Neural crest cell (in vitro differentiated cells): ENCODE data around the gene SVBP. TPM values are rescaled to one million over a fixed set of nuclear protein-coding genes. Genes with fewer than 3 reads are reported as not detected.

Source experiments
- DNase-seq: peaks from one replicate; pipeline ENCODE4 v3.0.0; 2021; ENCODE audit warnings: low read depth, mixed read lengths, low spot score
- H3K27ac Mint-ChIP-seq: one replicate; pipeline ENCODE4 v1.8.0; 2021; ENCODE audit warnings: mild to moderate bottlenecking, mixed read lengths; ENCODE audit not compliant: unreplicated experiment
- H3K27me3 Mint-ChIP-seq: 2 replicates; pipeline ENCODE4 v1.8.0; 2021; ENCODE audit warnings: low read depth, mild to moderate bottlenecking, mixed read lengths
- H3K36me3 Mint-ChIP-seq: 2 replicates; pipeline ENCODE4 v1.8.0; 2021; ENCODE audit warnings: low read depth, mild to moderate bottlenecking, mixed read lengths
- H3K4me1 Mint-ChIP-seq: 2 replicates; pipeline ENCODE4 v1.8.0; 2021; ENCODE audit warnings: mixed read lengths
- H3K4me3 Mint-ChIP-seq: one replicate; pipeline ENCODE4 v1.8.0; 2021; ENCODE audit warnings: mild to moderate bottlenecking, mixed read lengths
- H3K9me3 Mint-ChIP-seq: 2 replicates; pipeline ENCODE4 v1.8.0; 2021; ENCODE audit warnings: mixed read lengths
- total RNA-seq: library from RNA; stranded (reverse); gene quantifications from 2 replicates; pipeline ENCODE4 v1.2.1, GENCODE V29; 2021
- TF ChIP-seq, protein P1 (sequence below): fragments of 200-600 bp; sonication (generic); conservative IDR thresholded peaks from 2 replicates; pipeline ENCODE4 v1.5.0; 2021; ENCODE audit warnings: antibody characterized with exemption, mild to moderate bottlenecking

The SVBP gene
- total RNA-seq, 1 donor from 2014 or later = 46.5 TPM

DNA sequence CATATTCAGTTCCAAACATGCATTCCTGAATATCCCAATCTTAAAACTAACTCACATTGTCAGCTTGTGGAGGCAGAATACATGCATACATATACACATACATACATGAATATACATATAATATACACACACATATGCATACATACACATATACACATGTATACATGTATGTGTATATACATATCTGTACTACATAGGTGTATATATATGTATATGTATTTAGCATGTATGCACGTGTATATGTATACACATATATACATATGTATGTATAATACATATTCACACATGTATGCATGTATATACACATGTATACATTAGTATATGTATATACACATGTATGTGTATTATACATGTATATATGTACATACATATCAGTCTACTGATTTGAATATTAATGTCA is 28.0 kb upstream of the SVBP start:
- peaks cover 12% of the 10 kb centered on the region for H3K36me3 Mint-ChIP-seq
- peaks cover 51% of the 10 kb centered on the region for H3K4me1 Mint-ChIP-seq
- peaks cover 3% of the 10 kb centered on the region for H3K9me3 Mint-ChIP-seq
- no peak overlapping the region for H3K27ac Mint-ChIP-seq
- H3K27me3 Mint-ChIP-seq = no peaks in the 10 kb centered on the region
- TF ChIP-seq, protein P1, sequence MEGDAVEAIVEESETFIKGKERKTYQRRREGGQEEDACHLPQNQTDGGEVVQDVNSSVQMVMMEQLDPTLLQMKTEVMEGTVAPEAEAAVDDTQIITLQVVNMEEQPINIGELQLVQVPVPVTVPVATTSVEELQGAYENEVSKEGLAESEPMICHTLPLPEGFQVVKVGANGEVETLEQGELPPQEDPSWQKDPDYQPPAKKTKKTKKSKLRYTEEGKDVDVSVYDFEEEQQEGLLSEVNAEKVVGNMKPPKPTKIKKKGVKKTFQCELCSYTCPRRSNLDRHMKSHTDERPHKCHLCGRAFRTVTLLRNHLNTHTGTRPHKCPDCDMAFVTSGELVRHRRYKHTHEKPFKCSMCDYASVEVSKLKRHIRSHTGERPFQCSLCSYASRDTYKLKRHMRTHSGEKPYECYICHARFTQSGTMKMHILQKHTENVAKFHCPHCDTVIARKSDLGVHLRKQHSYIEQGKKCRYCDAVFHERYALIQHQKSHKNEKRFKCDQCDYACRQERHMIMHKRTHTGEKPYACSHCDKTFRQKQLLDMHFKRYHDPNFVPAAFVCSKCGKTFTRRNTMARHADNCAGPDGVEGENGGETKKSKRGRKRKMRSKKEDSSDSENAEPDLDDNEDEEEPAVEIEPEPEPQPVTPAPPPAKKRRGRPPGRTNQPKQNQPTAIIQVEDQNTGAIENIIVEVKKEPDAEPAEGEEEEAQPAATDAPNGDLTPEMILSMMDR = no peak
- H3K4me3 Mint-ChIP-seq = no peak overlapping the region
- no peak for DNase-seq

DNA sequence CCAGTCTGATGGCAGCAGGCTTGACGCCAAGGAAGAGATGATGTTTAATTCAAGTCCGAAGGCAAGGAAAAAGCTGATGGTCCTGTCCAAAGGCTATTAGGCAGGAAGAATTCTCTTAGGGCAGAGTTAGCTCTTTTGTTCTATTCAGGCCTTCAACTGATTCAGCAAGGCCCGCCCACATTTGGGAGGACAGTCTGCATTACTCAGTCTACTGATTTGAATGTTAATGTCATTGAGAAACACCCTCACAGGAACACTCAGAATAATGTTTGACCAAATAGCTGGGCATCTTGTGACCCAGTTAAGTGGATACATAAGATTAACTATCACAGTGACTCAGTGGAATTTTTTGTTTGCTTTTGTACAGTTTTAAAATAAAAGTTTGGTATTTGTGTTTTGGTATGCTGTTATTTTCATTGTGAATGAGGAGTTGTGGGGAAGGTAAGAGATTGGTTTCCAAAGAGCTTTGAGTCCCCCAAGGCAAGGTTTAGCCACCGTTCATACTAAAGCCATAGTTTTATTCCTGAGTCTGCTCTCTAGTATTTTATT is 27.5 kb upstream of the SVBP start:
- peak overlapping the region; percentile 9 for H3K27ac Mint-ChIP-seq
- H3K27me3 Mint-ChIP-seq = no peaks in the 10 kb centered on the region
- no peak for DNase-seq
- peak overlapping the region; percentile 60 for H3K4me3 Mint-ChIP-seq
- H3K36me3 Mint-ChIP-seq = peaks cover 8% of the 10 kb centered on the region
- H3K4me1 Mint-ChIP-seq = peaks cover 48% of the 10 kb centered on the region
- TF ChIP-seq, protein P1 = no peak
- no peaks in the 10 kb centered on the region for H3K9me3 Mint-ChIP-seq

DNA sequence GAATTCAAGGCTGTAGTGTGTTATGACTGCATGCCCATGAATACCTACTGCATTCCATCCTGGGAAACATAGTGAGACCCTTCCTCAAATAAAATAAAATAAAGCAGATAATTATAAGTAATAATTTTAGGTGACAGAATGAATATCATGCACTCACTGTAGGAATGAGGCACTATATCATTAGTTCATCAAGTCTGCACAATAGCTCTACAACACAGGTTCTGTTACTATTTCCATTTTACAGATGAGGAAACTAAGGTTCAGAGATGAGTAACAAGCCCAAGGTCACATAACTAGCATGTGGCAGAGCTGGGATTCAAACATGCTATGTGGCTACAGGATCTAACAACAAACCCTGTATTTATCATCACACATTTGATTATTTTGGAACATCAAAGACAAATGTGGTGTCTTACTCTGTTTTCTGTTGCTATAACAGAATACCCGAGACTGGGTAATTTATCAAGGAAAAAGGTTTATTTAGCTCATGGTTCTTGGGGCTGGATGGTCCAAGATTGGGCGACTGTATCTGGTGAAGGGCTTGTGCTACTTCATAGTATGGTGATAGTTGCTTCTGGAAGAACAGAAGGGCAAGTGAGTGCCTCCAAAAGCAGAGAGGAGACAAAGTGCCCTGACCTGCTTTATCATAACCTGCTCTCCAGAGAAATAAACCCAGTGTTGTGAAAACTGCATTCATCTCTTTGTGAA is 24.4 kb upstream of the SVBP start:
- Mint-ChIP-seq H3K27me3 (no peaks in the 10 kb centered on the region), H3K27ac (no peak overlapping the region), H3K36me3 (peaks cover 2% of the 10 kb centered on the region), H3K4me1 (peaks cover 27% of the 10 kb centered on the region), H3K4me3 (no peak overlapping the region), H3K9me3 (no peaks in the 10 kb centered on the region)
- TF ChIP-seq, protein P1 = no peak
- DNase-seq = no peak

DNA sequence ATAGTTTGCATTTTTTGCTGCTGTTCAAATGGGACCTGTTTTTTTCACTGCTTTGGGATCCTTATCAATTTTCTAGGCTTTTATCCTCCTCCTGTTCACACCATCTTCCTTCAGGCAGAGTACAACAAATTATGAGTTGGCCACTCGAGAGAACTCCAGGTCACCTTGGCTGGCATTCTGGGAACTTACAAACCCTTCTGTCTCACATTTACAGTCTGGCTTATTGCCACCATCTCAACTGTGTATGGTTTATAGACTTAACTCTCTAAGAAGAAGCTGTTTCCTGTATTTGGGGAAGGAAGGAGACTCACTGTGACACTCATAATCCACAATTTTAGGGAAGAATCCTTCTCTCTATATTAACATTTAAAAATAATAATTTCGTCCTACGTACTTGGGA is 23.8 kb upstream of the SVBP start:
- no peak overlapping the region for H3K4me3 Mint-ChIP-seq
- H3K27ac Mint-ChIP-seq = no peak overlapping the region
- TF ChIP-seq, protein P1 = no peak
- DNase-seq = no peak
- H3K36me3 Mint-ChIP-seq = peaks cover 2% of the 10 kb centered on the region
- no peaks in the 10 kb centered on the region for H3K9me3 Mint-ChIP-seq
- no peaks in the 10 kb centered on the region for H3K27me3 Mint-ChIP-seq
- H3K4me1 Mint-ChIP-seq = peaks cover 23% of the 10 kb centered on the region

DNA sequence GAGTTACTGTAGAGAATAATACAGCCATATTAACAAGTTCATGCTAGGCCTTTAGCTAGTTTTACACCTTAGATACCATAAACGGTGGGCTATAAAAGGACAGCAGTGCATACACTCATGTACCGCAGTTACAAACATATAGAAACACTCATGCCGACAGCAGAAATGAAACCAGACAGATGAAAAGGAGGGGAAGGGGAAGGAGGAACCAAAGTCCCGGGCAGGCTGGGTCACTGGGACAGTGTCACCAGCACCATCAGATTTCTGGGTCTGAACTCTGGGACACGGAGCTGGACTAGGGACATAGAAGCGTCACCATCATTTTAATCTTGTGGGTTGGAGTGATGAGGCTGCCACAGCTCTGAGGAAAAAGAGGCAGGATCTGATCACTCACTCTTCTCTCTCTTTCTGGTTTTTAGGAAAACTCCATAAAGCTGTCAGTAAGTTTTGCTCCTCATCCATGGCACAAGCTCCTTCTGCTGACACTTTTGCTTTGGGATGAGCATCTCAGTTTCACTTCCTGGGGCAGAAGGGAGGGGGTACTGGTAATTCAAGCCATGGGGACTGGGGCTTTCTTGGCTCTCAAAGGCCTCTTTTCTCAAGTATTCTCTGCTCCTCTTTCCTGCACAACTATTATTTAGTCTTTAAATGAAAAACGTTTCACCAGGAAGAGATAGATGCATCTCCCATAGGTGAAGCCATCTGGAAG is 21.4 kb upstream of the SVBP start:
- Mint-ChIP-seq H3K27ac (no peak overlapping the region), H3K4me1 (peaks cover 9% of the 10 kb centered on the region), H3K9me3 (no peaks in the 10 kb centered on the region), H3K27me3 (no peaks in the 10 kb centered on the region), H3K4me3 (no peak overlapping the region), H3K36me3 (peaks cover 2% of the 10 kb centered on the region)
- TF ChIP-seq, protein P1 = no peak
- no peak for DNase-seq
